GM21360 (cell line): ENCODE data around the gene CMIP.
"Not testable (repeated sequence)": the region's sequence is repeated elsewhere in the genome, so short reads cannot be mapped to it uniquely, and the experiment has no call there.

Experiments
- ATAC-seq: cut with Tn5 transposase; IDR thresholded peaks from one replicate; pipeline ENCODE4 v1.9.1; 2021; ENCODE audit warnings: mild to moderate bottlenecking, moderate library complexity; ENCODE audit not compliant: unreplicated experiment

The CMIP gene

GRCh38 chr16:81444448-81445121, at the start of gene CMIP:
CMIP (plus strand) TSS chr16:81444808.
- ATAC-seq, result peak; percentile 66

GRCh38 chr16:81394966-81395655, 49.5 kb upstream of the CMIP start:
- ATAC-seq, result no peak

GRCh38 chr16:81397058-81397878, 47.3 kb upstream of the CMIP start:
- no peak for ATAC-seq

- ATAC-seq, result no peak
These were observed 46.6 kb upstream of the CMIP start for GRCh38 chr16:81397879-81398520.

- no peak for ATAC-seq
These were observed 44.7 kb upstream of the CMIP start for GRCh38 chr16:81399909-81400308.

- ATAC-seq, result no peak
These were observed 43.3 kb upstream of the CMIP start for GRCh38 chr16:81401035-81401950.

GRCh38 chr16:81403208-81403600, 41.4 kb upstream of the CMIP start:
- no peak for ATAC-seq

- ATAC-seq, result peak; percentile 57
These were observed 40.8 kb upstream of the CMIP start for GRCh38 chr16:81403601-81404391.

- not testable (repeated sequence) for ATAC-seq
These were observed 39.6 kb upstream of the CMIP start for GRCh38 chr16:81405002-81405401.

GRCh38 chr16:81405702-81406113, 38.9 kb upstream of the CMIP start:
- no peak for ATAC-seq

- no peak for ATAC-seq
These were observed 36.1 kb upstream of the CMIP start for GRCh38 chr16:81408409-81408950.

GRCh38 chr16:81409016-81409556, 35.5 kb upstream of the CMIP start:
- ATAC-seq, result no peak

- no peak for ATAC-seq
These were observed 33.8 kb upstream of the CMIP start for GRCh38 chr16:81410643-81411293.

GRCh38 chr16:81413245-81413990, 31.2 kb upstream of the CMIP start:
- no peak for ATAC-seq

- ATAC-seq, result no peak
These were observed 28.9 kb upstream of the CMIP start for GRCh38 chr16:81415751-81416150.

GRCh38 chr16:81416749-81417148, 27.9 kb upstream of the CMIP start:
- no peak for ATAC-seq

GRCh38 chr16:81417210-81417609, 27.4 kb upstream of the CMIP start:
- ATAC-seq, result no peak

- ATAC-seq, result no peak
These were observed 24.8 kb upstream of the CMIP start for GRCh38 chr16:81419806-81420205.
